GM21529 (cell line): ENCODE results near the gene ARID3A.
"Not testable (repeated sequence)": the region's sequence is repeated elsewhere in the genome, so short reads cannot be mapped to it uniquely, and the experiment has no call there.

ENCODE experiments used
- ATAC-seq: cut with Tn5 transposase; IDR thresholded peaks from one replicate; pipeline ENCODE4 v1.9.1; 2021; ENCODE audit not compliant: unreplicated experiment

ARID3A gene

DNA sequence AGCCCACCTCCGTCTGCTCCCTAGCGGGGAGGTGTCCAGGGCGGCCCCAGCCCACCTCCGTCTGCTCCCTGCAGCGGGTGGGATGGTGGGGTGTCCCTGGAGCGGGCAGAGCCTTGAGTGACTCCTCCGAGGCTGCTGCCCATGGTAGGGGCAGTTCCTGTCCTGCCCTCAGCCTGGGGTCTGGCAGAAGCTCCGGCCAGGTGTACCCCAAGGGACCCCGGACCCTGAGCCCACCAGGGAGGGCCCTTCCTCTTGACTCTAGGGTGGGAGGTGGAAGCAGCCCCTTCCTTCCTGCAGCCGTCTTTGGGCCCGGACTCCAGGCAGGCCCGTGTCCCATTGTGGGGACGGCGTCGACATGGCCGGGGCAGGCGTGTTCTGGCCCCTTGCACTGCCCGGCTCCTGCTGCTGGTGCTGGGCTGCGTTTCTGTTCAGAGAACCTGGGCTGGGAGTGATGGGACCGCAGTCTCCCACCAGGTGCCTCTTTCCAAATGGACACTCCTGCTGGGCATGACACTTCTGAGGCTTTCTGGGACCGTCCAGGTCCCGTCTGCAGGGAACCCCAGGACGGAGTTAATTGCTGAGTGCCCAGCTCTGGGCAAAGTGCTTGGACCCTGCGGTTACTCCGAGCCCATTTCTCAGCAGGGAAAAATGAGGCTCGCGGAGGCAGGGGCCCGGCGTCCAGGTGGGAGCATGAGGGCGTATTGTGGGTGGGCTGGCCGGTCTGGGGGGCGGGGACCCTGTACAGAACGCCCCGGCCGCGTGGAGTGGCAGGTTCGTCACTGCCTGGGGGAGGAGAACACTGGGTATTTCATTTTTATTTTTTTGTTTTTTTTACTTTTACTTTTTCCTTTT is 19.8 kb downstream of the ARID3A start:
- no peak for ATAC-seq

DNA sequence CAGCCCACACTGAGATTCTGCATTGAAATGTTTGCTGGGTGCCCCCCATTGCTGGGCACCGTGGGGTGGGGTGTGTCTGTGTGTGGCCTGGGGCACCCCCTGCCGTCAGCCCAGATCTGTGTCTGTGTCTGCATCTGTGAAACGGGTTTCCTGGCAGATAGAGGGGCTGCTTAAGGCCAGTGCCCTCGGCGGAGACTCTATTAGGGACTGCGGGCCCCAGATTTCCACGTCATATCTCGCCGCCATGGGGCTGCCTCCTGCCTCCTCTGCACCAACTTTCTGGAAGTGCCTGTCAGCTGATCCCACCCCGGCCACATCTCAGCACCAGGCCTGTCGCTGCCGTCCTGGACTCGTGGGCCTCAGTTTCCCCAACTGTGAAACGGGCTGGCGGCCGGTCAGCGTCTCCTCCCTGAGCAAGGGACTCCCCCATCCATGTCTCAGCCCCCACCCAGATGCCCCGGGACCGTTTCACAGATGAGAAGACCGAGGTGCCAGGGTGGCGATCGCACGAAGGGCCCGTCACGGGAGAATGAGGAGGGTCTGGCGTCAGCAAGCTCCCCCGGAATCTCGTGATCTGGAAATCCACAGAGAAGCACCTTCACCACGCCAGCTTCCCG is 21.4 kb downstream of the ARID3A start:
- peak; percentile 10 for ATAC-seq

DNA sequence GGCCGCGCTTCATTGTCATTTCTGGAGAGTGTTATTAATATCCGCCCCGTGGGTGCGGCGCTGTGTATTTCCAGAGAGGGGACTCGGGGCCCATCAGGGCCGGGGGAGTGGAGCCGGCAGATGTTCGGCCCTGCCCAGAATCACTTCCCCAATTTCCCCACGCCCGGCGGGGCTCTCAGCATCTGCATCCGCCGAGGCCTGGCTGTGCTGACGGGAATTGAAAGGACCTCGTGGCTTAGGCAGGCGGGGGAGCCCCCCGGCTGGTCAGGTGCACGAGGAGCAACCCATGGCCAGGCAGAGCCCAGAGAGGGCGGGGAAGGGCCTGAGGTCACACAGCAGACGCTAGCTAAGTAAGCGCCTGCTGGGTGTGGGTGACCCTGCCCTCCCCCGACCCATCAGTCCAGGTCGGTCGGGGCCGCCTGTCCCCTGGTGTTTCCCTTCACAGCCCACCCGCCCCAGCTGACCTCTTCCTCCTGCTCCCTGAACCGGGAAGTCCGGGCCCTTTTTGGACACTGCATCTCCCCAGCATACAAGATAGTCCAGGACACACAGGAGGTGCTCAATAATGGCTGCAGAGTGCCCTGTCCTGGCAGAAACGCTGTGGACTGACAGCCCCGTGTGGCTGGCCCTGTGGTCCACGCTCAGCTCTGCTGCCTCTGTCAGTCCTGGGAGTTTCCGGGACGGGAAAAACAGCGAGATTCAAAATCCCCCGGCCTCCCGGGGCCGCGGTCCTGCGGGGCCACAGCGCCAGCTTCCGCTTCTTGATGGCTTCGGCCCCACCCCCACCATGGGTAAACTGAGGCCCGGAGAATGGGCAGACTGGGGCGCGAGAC is 22.1 kb downstream of the ARID3A start:
- peak; percentile 59 for ATAC-seq

DNA sequence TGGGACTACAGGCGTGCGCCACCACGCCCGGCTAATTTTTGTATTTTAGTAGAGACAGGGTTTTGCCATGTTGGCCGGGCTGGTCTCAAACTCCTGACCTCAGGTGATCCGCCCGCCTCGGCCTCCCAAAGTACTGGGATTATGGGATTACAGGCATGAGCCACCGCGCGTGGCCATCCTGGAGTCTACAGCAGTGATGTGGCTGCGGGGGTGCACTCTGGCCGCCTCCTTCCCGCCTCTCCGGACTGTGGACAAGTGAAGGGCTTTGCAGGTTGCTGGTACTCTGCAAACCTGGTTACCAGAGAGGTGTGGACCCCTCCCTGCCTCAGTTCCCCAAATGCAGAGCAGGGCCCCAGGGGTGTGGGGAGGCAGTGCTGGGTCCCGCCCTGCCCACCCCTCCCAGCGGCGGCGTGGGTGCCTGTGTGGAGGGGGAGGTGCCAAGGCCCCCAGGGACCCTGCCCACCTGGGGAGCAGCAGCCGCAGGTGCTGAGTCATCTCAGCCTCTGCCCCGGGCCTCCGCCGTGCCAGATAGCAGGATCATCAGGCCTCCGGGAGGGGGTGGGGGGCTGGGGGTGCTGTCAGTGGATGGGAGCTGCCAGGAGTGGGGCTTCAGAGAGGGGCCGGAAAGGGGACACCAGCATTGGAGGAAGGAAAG is 23.1 kb downstream of the ARID3A start:
- ATAC-seq = no peak

DNA sequence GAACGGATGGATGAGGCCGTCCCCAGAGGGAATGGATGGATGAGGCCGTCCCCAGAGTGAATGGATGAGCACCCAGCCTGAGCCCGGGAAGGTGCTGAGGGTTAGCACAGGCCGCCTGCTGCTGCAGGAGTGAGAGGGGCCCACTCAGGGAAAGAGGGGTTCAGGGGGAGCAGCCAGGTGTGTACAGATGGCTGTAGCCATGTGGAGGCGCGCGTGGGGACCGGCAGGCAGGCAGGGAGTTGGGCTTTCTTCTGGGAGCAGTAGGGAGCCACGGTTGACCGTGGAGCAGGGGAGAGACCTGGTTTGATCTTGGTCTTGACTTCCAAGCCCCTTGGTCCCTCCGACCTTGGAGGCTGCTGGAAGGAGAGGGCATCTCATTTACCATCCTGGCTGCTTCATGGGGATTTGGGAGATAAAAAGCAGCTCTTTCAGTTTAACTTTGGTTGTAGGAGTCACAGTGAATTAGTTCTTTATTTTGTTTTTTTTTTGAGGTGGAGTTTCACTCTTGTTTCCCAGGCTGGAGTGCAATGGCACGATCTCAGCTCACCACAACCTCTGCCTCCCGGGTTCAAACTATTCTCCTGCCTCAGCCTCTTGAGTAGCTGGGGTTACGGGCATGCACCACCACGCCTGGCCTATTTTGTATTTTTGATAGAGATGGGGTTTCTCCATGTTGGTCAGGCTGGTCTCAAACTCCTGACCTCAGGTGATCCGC is 24.7 kb downstream of the ARID3A start:
- no peak for ATAC-seq

DNA sequence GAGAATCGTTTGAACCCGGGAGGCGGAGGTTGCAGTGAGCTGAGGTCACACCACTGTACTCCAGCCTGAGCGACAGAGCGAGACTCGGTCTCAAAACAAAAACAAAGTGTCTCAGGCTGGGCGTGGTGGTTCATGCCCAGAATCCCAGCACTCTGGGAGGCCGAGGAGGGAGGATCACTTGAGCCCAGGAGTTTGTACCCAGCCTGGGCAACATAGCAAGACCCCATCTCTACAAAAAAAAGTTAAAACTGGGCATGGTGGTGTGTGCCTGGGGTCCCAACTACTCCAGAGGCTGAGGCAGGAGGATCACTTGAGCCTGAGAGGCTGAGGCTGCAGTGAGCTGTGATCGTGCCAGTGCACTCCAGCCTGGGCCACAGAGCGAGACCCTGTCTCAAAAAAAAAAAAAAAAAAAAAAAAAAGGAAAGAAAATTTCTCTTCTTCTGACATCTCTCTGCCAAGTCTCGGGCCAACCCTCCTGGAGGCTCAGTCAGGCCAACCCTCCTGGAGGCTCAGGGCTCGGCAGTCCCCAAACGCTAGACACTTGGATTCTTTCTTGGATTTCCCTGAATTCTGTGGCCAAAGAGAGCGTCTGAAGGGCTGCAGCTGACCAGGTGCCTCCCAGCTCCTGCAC is 26.3 kb downstream of the ARID3A start:
- ATAC-seq = no peak

DNA sequence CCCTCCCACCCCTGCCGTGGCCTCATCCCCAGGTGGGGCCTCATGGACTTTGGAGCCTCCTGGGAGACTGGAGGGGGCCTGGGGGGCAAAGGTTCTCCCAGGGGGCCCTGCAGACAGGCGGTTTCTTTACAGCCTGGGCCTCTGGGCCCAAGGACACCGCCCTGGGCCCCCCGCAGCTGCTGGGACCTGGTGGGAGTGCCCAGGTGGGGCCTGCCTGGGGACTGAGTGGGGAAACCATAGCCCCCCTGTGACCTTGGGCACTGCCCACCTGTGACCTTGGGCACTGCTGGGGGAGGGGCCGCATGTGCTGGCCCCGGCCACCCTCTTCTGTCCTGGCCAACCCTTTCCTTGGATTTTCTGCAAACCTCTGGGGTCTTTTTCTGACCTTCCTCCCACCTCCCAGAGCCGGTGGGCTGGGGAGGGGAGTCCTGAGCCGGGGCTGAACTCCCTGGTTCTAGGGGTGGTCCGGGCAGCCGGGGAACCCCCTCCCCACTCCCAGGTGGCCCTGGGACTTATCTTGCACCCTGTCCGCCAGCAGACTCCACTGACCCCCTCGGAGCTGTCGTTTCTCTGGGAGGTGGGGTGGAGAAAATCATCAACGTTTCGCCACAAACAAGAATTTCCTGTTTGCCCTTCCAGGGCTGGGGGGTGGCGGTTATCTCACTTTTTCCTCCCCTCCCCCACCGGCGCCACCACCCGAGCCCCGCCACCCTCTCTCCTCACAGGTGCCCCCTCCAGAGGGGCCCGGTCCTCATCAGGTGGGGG is 27.0 kb downstream of the ARID3A start:
- no peak for ATAC-seq

DNA sequence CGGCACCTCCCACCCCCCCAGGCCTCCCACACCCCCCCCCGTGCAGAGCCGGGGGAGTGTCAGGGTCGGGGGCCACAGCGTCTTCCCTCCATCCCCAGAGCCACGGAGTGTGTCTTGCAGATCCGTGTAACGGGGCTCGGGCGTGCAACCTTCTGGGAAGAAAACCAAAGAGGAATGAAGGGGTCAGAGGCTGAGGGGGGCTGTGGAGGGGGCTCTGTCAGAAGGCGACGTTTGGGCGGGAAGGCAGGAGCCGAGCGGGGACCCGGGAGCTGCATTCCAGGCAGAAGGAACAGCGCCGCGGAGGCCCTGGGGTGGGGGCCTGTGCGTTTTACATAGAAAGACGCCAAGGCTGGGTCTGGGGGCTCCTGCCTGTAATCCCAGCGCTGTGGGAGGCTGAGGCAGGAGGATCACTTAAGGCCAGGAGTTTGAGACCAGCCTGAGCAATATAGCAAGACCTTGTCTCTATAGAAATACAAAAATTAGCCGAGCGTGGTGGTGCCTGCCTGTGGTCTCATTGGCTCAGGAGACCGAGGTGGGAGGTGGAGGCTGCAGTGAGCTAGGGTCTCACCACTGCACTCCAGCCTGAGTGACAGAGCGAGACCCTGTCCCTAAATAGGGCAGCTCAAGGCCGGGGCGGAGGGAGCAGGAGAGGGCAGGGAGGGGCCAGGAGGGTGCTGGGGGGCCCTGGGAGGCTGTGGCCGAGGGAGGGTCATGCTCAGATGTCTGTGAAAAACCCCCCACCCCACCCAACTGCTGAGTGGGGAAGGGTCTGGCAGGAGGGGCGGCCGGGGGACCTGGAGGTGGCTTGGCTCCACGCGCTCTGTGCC is 27.8 kb downstream of the ARID3A start:
- ATAC-seq = no peak

DNA sequence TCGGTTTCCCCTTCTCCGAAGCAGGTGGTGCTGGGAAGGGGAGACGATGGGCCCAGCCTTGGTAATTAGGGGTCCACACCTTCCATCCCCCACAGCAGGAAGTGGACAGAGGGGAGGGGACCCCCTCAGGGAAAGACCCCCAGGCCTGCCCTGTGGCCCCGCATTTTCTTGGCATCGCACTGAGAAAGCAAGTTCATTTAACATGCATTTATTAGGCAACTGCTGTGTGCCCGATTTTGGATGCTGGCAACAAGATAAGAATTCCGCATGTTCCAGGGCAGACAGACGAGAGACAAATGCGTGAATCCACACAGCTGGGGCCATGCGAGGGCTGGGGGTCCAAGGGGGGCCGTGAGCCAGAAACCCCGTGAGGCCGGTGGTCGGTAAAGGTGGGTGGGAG is 28.4 kb downstream of the ARID3A start:
- ATAC-seq = no peak

DNA sequence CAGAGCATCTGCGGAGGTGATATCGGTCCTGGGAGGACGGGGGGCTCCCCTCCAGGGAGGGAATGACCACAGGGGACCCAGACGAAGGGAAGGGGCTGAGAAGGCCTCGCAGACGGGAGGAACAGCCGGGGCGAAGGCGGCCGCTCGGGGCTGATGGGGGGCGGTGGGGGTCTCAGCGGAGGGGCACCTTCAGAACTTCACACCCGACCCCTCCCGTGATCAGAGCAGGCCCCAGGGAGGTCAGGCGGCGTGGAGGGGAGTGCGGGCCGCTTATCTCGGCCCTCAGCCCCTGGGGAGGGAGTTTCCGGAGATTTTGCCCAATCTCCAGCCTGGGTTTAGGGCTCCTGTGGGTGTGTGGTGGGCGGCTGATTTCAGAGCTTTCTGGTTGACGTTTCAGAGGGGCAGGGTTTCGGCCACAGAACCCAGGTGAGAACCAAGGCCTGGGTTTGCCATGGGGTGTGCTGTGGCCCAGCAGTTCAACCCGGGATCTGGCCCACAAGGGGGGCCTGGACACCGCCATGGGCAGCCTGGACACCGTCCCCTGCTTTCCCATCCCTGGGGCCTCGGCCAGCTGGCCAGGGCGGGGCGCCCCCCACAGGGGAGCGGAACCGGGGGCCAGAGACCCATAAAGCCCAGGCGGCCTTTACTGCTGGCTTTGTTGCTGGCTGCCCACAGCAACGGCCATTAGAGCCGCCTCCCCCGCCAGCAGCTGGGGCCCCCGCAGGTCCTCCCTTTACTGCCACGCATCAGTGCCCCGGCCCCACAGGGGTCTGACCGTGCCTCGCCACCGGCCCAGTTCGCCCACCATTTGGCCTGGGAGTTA is 29.0 kb downstream of the ARID3A start:
- peak; percentile 52 for ATAC-seq

DNA sequence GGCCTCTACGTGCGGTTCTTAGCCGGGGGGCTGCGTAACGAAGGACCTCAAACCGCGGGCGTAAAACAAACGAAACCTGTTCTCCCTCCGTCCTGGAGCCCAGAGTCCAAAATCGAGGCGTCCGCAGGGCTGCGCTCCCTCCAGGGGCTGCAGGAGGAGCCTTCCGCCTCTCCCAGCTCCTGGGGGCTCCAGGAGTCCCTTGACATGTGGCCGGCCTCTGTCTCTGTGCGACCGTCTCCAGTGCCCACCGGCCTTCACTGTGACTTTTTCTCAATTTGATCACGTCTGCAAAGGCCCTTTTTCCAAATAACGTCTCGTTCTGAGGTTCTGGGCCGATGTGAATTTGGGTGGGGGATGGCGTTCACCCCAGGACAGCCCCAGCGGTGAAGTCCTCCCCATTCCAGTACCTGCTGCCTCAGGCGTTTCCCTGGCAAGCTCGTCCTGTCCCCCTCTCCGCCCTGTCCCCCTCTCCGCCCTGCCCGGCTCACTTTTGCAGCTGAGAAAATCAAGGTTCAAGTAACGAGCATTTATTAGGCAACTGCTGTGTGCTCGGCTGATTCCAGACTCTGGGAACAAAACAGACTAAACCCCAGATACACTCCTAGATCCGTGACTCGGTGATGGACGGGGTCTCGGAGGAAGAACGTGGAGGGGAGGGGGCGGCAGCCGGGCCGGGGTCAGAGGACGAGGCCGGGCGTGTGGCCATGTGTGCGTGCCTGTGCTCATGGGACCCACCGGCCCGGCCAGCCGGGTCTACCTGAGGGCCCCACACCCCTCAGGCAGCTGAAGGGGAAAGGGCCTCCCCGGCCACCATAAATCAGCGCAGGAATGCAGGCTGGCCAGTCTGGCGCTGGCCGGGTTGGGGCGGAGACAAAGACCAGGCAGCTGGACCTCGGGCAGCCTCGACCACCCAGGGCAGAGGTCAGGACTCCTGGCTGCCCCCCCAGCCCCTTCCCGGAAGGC is 30.2 kb downstream of the ARID3A start:
- no peak for ATAC-seq

DNA sequence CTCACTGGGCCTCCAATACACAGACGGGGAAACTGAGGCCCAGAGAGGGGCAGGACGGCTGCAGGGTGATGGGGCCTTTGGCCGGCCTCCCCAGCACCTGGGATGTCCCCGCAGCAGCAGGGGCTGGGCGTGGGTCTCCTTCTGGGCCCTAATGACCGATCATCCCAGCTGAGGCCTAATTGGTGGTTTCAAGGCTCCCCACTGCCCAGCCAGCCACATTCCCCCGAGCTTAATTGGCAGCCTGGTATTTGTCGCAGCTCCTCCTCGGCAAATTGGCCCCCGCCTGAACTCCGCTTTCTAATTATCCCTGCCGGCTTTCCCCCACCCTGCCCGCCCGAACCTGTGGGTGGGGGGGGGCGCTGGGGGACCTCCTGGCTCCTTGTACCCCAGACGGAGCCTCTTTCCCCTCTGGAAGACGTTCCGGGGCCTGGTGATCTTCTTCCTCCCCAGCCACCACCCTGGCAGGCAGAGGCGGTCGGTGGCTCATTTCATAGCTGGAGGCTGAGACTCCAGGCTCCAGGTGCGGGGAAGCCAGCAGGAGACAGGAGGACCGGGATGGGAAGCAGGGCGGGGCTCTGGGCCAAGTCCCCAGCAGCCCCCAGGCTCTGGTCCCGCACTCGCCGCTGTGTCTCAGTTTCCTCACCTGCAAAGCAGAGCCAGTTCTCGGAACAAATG is 31.1 kb downstream of the ARID3A start:
- no peak for ATAC-seq

DNA sequence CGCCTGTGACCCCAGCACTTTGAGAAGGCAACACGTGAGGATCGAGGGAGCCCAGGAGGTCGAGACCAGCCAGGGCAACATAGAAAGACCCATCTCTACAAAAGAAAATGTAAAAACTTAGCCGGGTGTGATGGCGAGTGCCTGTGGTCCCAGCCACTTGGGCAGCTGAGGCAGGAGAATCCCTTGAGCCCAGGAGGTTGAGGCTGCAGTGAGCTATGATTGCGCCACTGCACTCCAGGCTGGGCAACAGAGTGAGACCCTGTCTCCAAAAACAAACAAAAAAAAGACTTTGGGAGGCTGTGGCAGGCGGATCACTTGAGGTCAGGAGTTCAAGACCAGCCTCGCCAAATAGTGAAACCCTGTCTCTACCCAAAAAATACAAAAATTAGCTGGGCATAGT is 31.7 kb downstream of the ARID3A start:
- ATAC-seq = not testable (repeated sequence)

DNA sequence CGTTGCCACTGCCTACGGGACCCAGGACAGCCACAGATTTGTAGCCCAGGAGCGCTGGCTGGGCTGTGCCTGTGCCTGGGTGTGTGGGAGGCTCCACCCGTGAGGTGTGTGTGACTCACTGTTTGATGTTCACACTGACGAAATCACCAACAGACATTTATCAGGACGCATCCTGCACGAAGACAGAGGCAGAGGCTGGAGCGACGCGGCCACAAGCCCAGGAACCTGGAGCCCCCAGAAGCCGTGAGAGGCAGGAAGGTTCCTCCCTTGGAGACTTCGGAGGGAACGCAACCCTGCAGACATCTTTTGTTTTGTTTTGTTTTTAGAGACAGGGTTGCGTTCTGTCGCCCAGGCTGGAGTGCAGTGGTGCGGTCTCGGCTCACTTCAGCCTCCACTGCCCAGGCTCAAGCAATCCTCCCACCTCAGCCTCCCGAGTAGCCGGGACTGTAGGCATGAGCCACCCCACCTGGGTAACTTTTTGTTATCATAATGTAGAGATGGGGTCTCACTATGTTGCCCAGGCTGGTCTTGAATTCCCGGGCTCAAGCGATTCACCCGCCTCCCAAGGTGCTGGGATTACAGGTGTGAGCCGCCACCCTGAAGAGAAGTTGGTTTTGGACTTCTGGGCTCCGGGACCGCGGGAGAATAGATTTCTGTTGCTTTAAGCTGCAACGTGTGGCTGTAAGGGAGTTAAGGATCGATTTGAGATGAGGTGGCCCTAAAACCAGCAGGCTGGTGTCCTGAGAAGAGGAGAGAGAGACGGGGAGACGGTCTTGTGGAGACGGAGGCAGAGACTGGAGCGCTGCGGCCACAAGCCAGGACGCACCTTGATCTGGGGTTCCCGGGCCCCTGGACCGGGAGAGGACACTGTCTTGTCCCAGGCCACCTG is 33.4 kb downstream of the ARID3A start:
- no peak for ATAC-seq

DNA sequence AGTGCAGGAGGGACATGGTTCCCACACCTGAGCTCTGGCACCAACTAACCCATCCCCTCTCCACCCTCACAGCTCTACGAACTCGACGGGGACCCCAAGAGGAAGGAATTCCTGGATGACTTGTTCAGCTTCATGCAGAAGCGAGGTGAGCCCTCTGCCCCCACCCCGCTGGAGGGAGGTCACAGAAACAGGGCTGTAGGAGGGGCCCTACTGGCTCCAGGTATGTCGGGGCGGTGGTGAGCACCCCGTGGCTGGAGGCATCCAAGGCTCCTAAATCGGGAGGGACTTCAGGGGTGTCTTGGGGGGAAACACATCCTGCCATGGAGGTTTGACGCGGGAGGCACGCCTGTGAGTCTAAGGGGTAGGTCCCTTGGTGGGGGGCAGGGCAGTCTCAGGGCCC is 34.2 kb downstream of the ARID3A start:
- ATAC-seq = no peak
